Measurements from ENCODE around the gene GCN1.

GCN1 gene

DNA sequence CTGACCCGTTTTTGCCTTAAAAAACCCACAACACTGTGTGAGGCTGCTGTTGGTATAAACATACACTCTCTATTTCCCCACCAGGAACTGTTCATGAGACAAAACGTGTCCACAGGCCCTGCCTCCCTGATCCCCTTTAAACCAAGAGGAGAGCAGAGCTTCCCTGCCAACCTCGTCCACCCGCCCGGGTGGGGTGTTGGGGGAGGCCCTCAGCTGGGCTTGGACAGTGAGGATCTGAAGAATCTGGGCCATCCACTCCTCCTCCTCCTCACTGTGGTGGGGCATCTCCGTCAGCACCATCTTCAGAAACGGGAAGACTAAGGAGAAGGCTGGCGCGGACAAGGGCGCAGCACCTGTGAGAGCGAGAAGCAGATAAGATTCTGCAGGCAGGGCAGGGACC lies 36.8 kb downstream of the GCN1 start:
- in situ Hi-C loops (cut with MboI; ENCODE audit: low pct_unique_long_range_greater_than_20kb, low sequenced_read_pairs, unreplicated experiment), result no loop called here
- TF ChIP-seq, protein P1, sequence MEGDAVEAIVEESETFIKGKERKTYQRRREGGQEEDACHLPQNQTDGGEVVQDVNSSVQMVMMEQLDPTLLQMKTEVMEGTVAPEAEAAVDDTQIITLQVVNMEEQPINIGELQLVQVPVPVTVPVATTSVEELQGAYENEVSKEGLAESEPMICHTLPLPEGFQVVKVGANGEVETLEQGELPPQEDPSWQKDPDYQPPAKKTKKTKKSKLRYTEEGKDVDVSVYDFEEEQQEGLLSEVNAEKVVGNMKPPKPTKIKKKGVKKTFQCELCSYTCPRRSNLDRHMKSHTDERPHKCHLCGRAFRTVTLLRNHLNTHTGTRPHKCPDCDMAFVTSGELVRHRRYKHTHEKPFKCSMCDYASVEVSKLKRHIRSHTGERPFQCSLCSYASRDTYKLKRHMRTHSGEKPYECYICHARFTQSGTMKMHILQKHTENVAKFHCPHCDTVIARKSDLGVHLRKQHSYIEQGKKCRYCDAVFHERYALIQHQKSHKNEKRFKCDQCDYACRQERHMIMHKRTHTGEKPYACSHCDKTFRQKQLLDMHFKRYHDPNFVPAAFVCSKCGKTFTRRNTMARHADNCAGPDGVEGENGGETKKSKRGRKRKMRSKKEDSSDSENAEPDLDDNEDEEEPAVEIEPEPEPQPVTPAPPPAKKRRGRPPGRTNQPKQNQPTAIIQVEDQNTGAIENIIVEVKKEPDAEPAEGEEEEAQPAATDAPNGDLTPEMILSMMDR (IDR thresholded peaks at IDR 0.05; ENCODE audit: extremely low read depth, insufficient read depth, missing control alignments), result no peak
- DNase-seq (ENCODE audit: low spot score), result no peak

DNA sequence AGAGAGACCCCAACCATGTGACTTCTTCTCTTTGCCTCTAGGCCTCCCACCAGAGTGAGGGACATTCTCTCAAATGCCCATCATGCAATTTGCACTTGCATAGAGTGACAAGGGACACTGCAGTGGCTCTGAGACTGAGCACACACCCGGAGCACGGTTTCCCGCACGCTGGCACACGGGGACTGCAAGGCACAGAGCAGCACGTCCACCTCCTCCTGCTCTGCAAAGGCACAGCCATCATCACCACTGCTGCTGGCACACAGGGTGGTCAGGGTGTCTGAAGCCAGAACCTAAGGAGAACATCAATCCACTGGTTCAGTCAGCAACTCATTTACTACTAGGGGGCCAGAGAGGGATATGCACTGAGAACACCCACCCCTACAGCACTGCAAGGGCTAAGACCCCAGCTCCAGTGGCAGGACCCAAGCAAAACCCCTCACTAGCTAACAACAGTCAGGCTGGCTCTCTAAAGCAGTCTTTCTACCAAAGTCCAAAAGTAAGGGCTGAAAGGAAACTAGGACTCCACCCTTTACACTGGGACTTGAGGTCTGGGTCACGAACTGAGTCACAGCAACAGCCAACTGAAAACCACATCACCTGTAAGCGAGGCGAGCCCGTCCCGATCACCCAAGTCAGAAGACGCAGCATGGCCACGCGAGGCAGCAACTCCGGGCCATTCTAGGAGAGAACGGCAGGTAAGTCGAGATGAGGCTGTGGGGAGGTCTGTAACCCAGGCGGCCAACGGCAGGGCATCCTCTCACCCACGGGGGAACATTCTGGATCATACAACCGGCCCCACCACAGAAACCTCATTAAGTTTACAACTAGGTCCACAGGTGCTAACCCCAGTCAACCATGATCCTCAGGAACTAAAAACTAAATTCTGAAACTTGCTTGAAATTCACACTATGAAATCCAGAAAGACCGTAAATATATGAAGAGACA lies 37.9 kb downstream of the GCN1 start:
- in situ Hi-C loops (cut with MboI; ENCODE audit: low pct_unique_long_range_greater_than_20kb, low sequenced_read_pairs, unreplicated experiment), result no loop called here
- TF ChIP-seq, protein P1 (IDR thresholded peaks at IDR 0.05; ENCODE audit: extremely low read depth, insufficient read depth, missing control alignments), result no peak
- no peak for DNase-seq (ENCODE audit: low spot score)

DNA sequence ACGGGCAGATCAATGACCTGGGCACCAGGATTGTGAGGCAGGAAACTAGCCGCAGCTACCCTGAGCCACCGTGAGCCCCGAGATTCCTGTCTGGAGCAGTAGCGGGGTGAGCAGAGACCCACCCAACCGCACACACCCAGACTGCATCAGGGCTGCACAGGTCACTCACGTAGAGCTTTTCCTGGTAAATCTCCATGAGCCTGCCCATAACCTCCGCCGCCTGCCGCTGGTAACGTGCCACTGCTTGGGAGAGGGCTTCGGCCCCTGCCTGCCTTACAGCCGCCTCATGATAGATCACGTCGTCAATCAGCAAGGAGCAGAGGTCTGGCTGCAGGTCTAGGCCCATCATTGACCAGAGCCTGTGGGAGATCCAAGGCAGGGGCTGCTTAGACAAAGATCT lies 39.4 kb downstream of the GCN1 start:
- TF ChIP-seq, protein P1 (IDR thresholded peaks at IDR 0.05; ENCODE audit: extremely low read depth, insufficient read depth, missing control alignments), result no peak

DNA sequence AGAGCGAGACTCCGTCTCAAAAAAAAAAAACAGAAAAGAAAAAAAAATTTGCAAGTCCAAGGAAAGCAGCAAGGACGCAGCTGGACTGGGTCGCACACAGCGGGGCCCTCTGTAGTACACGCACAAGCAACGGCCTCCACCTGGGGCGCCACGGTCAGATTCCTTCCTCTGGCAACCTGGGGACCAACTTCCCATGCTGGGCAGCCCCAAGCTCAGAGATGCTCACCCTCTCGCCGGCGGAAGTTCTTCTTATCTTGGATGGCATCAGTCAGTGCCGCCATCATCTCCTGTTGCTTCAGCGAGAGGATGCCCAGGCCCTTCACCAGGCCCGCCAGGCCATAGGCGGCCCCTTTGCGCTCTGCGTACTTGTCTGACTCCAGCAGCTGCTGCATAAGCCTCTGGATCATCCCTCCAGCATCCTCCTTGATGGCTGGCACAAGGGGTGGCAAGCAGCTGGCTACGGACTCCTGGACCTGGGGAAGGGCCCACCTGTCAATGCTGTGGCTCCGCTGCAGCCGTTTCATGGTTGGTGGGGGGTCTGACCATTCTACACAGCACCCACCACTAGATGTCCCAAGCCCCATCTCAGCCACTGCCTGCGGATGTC lies 43.5 kb downstream of the GCN1 start:
- TF ChIP-seq, protein P1 (IDR thresholded peaks at IDR 0.05; ENCODE audit: extremely low read depth, insufficient read depth, missing control alignments), result no peak
- in situ Hi-C loops (cut with MboI; ENCODE audit: low pct_unique_long_range_greater_than_20kb, low sequenced_read_pairs, unreplicated experiment), result no loop called here
- no peak for DNase-seq (ENCODE audit: low spot score)

More for the DNA sequence above, 39.4 kb downstream of the GCN1 start:
- in situ Hi-C loops (cut with MboI; ENCODE audit: low pct_unique_long_range_greater_than_20kb, low sequenced_read_pairs, unreplicated experiment), result no loop called here
- no peak for DNase-seq (ENCODE audit: low spot score)

DNA sequence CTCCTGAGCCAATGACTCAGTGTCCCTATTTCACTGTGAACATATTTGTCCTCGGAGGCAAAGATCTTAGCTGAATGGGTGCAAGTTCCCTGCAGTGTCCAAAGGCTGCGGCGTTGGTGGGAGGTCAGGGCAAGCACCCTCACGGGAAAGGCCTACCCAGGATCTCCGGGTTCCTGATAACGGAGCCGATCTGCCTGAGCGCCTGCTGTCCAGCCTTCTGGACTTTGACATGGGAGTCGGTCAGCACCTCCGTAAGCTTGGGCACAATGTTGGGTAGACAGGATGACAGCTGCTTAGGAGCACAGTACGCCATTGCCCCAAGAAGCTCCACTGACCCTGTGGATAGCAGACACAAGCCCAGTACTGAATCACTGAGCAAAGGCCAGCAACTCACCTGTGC lies 46.5 kb downstream of the GCN1 start:
- TF ChIP-seq, protein P1 (IDR thresholded peaks at IDR 0.05; ENCODE audit: extremely low read depth, insufficient read depth, missing control alignments), result no peak
- no peak for DNase-seq (ENCODE audit: low spot score)
- in situ Hi-C loops (cut with MboI; ENCODE audit: low pct_unique_long_range_greater_than_20kb, low sequenced_read_pairs, unreplicated experiment), result no loop called here

DNA sequence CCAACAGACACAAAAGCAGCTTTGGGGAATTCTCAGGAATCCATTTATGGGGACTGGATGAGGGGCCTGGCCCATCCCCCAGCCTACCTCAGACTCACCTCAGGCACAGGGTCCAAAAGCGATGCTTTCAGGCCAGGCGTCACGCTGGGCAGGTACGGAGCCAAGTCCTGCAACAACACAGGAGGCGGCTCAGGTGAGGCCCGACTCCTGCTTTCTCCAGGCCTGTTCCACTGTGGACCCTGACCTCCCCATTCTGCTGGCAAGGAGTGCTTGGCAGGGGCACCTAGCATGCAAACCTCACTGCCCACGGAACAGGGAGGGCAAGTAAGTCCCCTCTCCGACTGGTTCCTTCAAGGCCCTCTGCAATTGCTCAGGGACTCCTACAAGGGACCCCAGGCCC lies 49.4 kb downstream of the GCN1 start:
- in situ Hi-C loops (cut with MboI; ENCODE audit: low pct_unique_long_range_greater_than_20kb, low sequenced_read_pairs, unreplicated experiment), result no loop called here
- TF ChIP-seq, protein P1 (IDR thresholded peaks at IDR 0.05; ENCODE audit: extremely low read depth, insufficient read depth, missing control alignments), result no peak
- no peak for DNase-seq (ENCODE audit: low spot score)
